Astrocyte of the cerebellum (primary cell): Measurements from ENCODE around the gene TULP1.
"Not testable (repeated sequence)": the region's sequence is repeated elsewhere in the genome, so short reads cannot be mapped to it uniquely, and the experiment has no call there.

ENCODE experiments used
- DNase-seq: peaks from one replicate; pipeline ENCODE4 v3.0.0-alpha.2; 2011; ENCODE audit warnings: low read depth
- H3K4me3 ChIP-seq: 2 replicates; pipeline ENCODE4 v1.5.1; 2011; ENCODE audit warnings: mild to moderate bottlenecking, low read depth, low read length, moderate library complexity
- CTCF ChIP-seq: IDR thresholded peaks from 2 replicates; pipeline ENCODE4 v1.5.1; 2012; ENCODE audit warnings: low read length, low read depth, moderate library complexity, mild to moderate bottlenecking; ENCODE audit errors: missing control alignments
- in situ Hi-C: cut with HindIII; loops from 2 replicates; pipeline ENCODE4 v1.10.0; 2017; ENCODE audit warnings: low sequenced_read_pairs

Gene TULP1

GRCh38 chr6:35516712-35517111 is 4.0 kb upstream of the TULP1 start:
- H3K4me3 ChIP-seq, result no peak overlapping the region
- in situ Hi-C loops, result no loop called here
- DNase-seq, result no peak
- TF ChIP-seq CTCF, result no peak

DNA sequence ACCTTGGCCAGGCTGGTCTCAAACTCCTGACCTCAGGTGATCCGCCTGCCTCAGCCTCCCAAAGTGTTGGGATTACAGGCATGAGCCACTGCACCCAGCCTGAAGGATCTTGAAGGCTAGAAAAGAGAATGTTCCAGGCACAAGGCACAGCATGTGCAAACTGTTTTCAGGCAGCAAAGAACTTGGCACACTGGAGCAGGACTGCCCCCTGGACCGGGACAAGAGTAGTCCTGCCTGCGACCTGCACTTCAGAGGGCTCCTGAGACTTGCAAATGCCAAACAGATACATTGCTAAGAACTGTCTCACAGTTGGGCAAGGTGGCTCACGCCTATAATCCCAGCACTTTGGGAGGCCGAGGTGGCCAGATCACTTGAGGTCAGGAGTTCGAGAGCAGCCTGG is 3.2 kb upstream of the TULP1 start:
- in situ Hi-C loops, DNase-seq, H3K4me3 ChIP-seq: not testable (repeated sequence)

DNA sequence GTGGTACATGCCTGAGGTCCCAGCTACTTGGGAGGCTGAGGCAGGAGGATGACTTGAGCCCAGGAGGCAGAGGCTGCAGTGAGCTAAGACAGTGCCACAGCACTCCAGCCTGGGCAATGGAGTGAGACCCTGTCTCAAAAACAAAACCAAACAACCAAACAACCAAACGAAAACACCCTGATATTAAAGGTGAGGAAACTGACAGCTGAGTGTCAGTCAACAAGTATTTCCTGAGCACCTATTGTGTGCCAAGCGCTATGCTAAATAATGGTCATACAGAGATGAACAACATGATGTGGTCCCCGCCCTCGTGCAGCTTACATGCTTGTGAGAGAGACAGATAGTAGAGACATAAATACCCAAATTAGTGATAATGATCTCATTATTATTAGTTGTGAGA is 1.9 kb upstream of the TULP1 start:
- in situ Hi-C loops, result no loop called here
- DNase-seq, result no peak
- no peak overlapping the region for H3K4me3 ChIP-seq
- TF ChIP-seq CTCF, result no peak

GRCh38 chr6:35512006-35512405 is 690 bp downstream of the TULP1 start:
- no peak for TF ChIP-seq CTCF
- in situ Hi-C loops, result no loop called here
- no peak overlapping the region for H3K4me3 ChIP-seq
- DNase-seq, result no peak

DNA sequence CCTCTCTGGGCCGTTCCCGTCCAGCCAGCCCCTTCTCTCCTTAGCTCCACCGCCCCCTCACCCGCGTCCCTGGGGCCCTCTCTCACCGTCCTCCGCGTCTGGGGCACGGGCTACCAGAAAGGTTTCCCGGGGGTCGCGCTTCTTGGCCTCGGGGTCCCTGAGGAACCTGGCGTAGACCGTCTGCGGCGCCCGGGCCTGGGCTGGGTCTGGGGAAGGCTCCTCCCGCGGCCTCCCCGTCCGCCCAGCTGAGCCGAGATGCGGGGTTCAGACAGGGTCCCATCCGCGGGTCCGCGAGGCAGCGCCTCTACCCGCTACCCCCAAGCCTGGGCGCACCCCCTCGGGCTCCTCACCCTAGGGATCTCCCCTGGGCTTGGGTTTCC is 1.1 kb downstream of the TULP1 start:
- in situ Hi-C loops, result no loop called here
- TF ChIP-seq CTCF, result no peak
- peak overlapping the region; percentile 7 for H3K4me3 ChIP-seq
- DNase-seq, result no peak

- no peak for DNase-seq
- in situ Hi-C loops, result no loop called here
- TF ChIP-seq CTCF, result no peak
- H3K4me3 ChIP-seq, result no peak overlapping the region
These were observed 1.7 kb downstream of the TULP1 start for GRCh38 chr6:35510916-35511561.

- no peak for TF ChIP-seq CTCF
- in situ Hi-C loops, result no loop called here
- no peak for DNase-seq
- H3K4me3 ChIP-seq, result no peak overlapping the region
These were observed 4.2 kb downstream of the TULP1 start for GRCh38 chr6:35508542-35508941.
